ENCODE data around the gene TOX3. TPM values are rescaled to one million over a fixed set of nuclear protein-coding genes. Genes with fewer than 3 reads are reported as not detected.

Gene TOX3
- total and polyA plus RNA-seq, 2 of the 13 experiments (the other 11 are each of a cell fraction or from before 2014, with no cell fraction given), result 14.5 to 98.6 TPM

DNA sequence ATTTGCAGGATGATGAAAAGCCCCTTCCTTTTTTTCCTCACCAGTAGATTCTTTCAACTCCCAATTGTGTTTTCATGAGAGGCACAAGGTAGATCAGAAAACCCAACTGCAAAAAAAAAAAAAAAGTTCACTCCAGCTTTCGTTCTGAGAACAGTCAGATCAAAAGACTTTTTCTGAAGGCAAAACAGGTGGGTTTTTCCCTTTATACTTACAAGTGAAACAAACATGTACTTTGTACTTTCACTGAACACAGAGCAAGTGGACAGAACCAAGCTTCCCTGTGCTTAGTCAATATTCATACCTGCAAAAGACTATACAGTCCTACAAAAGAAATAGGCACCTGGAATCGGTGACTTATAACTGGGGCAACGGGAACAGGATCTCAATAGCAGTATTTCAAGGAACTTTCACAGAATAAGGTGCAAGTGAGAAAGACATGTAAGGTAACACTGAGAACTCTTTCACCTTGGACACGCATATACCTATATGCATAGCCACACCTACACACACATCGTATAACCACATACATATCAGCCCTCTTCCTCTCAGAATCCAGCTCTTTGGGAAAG, 54.1 kb downstream of the TOX3 start (continued):
- TF ChIP-seq, protein P1, sequence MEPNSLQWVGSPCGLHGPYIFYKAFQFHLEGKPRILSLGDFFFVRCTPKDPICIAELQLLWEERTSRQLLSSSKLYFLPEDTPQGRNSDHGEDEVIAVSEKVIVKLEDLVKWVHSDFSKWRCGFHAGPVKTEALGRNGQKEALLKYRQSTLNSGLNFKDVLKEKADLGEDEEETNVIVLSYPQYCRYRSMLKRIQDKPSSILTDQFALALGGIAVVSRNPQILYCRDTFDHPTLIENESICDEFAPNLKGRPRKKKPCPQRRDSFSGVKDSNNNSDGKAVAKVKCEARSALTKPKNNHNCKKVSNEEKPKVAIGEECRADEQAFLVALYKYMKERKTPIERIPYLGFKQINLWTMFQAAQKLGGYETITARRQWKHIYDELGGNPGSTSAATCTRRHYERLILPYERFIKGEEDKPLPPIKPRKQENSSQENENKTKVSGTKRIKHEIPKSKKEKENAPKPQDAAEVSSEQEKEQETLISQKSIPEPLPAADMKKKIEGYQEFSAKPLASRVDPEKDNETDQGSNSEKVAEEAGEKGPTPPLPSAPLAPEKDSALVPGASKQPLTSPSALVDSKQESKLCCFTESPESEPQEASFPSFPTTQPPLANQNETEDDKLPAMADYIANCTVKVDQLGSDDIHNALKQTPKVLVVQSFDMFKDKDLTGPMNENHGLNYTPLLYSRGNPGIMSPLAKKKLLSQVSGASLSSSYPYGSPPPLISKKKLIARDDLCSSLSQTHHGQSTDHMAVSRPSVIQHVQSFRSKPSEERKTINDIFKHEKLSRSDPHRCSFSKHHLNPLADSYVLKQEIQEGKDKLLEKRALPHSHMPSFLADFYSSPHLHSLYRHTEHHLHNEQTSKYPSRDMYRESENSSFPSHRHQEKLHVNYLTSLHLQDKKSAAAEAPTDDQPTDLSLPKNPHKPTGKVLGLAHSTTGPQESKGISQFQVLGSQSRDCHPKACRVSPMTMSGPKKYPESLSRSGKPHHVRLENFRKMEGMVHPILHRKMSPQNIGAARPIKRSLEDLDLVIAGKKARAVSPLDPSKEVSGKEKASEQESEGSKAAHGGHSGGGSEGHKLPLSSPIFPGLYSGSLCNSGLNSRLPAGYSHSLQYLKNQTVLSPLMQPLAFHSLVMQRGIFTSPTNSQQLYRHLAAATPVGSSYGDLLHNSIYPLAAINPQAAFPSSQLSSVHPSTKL (CRISPR knock-in tag; IDR thresholded peaks at IDR 0.05), result peak; percentile 97
- TF ChIP-seq ZEB1 (IDR thresholded peaks at IDR 0.05; ENCODE audit: insufficient replicate concordance, low read depth) (peak; percentile 99), NR2C2 (CRISPR knock-in tag; IDR thresholded peaks at IDR 0.05; ENCODE audit: borderline replicate concordance) (peak; percentile 34; the same call in 1 of the 2 replicates), ASH2L (IDR thresholded peaks at IDR 0.05; ENCODE audit: insufficient read length, low read depth, low read length) (peak; percentile 98), ZFP1 (CRISPR knock-in tag; IDR thresholded peaks at IDR 0.05) (peak; percentile 78), ZNF792 (CRISPR knock-in tag; IDR thresholded peaks at IDR 0.05) (peak; percentile 62; the same call in 1 of the 2 replicates)

DNA sequence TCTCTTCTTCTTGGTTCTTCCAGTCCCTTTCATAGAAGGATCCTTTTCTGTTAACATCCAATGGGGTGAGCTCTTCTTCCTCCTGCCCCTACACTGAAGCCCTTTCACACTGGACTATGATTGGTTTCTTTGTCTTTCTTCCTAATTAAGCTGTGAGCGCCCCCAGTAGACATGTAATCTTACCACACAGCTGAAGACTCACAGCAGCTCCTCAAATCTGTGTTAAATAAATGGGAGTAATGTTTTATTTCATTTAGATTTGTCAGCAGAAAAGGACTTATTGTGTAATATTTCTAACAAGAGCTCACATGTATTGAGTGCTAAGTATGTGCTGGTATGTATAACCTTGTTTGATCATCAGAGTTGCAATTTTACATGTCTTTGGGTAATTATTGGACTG, 55.7 kb downstream of the TOX3 start:
- Histone ChIP-seq H3K27ac (ENCODE audit: extremely low read length, insufficient read depth, low read length) (peak overlapping the region; percentile 61), H4K20me1 (ENCODE audit: insufficient read depth, low read length) (no peaks in the 10 kb centered on the region), H3K79me2 (ENCODE audit: insufficient read depth, low read length) (peaks cover 83% of the 10 kb centered on the region), H3K4me3 (replicated peaks in 1 of 3; ENCODE audit: insufficient read depth in 1 of 3, low read depth in 2 of 3, low read length in 3 of 3) (no peak overlapping the region), H3K4me1 (ENCODE audit: insufficient read depth, low read length) (peaks cover 95% of the 10 kb centered on the region), H2AFZ (ENCODE audit: low read length) (no peak overlapping the region), H3K9ac (ENCODE audit: insufficient read depth, low read depth, low read length) (no peak overlapping the region), H3K9me3 (ENCODE audit: low read length) (no peaks in the 10 kb centered on the region), H3K4me2 (ENCODE audit: low read depth, low read length) (no peak overlapping the region), H3K27me3 (ENCODE audit: control insufficient read depth in 1 of 2, insufficient read depth in 2 of 2, low read length in 2 of 2) (no peaks in the 10 kb centered on the region), H3K36me3 (replicated peaks in 1 of 2; ENCODE audit: control insufficient read depth in 1 of 2, insufficient read depth in 2 of 2, low read length in 2 of 2) (peaks cover 2 to 12% of the 10 kb centered on the region in 2 experiments; a peak in 4 of 5 replicates)
- ChIA-PET CTCF (ENCODE audit: low intra/inter-chr PET ratio, low total read pairs) (no interaction called here), POLR2A (interaction anchor here (1.2 to 7.2 kb wide), 6 partner anchors 10 to 299 kb away, joined by 3 to 65 read pairs (median 4); partner anchors contain the start of gene TOX3)
- FAIRE-seq, result no peak
- peak; percentile 50 to 52; a peak in 3 of 4 replicates for TF ChIP-seq MAFK (conservative IDR thresholded peaks at IDR 0.05 in 1 of 2, IDR thresholded peaks at IDR 0.05 in 1 of 2; ENCODE audit: low read length in 2 of 2)
- no peak for TF ChIP-seq MIER2 (CRISPR knock-in tag; IDR thresholded peaks at IDR 0.05)
- no peak for TF ChIP-seq ZNF230 (CRISPR knock-in tag; IDR thresholded peaks at IDR 0.05)
- 0 out of 2 replicates have a peak, but pooled peaks have one; percentile 12 for TF ChIP-seq ZNF644 (CRISPR knock-in tag; IDR thresholded peaks at IDR 0.05; ENCODE audit: low read depth)
- no peak for TF ChIP-seq ZNF468 (CRISPR knock-in tag; IDR thresholded peaks at IDR 0.05)
- peak; percentile 28 for TF ChIP-seq MAFF (IDR thresholded peaks at IDR 0.05; ENCODE audit: low read depth, low read length)
- TF ChIP-seq ZNF331 (CRISPR knock-in tag; IDR thresholded peaks at IDR 0.05), result no peak
- TF ChIP-seq CEBPB (IDR thresholded peaks at IDR 0.05; ENCODE audit: borderline replicate concordance, low read depth, low read length), result peak; percentile 68; the same call in 1 of the 2 replicates
- ATAC-seq, result no peak
- DNase-seq (ENCODE audit: low spot score), result no peak
- in situ Hi-C loops (cut with HindIII; ENCODE audit: extremely low pct_ligation_motif_present, low pct_unique_long_range_greater_than_20kb), result loop anchor here (5.0 kb wide), 2 partner anchors 34 to 56 kb away; partner anchors contain the start of gene TOX3
- intact Hi-C loops (cut with micrococcal nuclease; ENCODE audit: unreplicated experiment), result no loop called here
- 81% methylated on average over 1 of the region's 1 CpG for WGBS (ENCODE audit: low lambda C conversion rate)
- BruUV-seq (replicated peaks), result no TSS peak
